Endothelial cell of umbilical vein (primary cell): ENCODE data around the gene CTPS1.

Experiments
- POLR2A ChIP-seq: IDR thresholded peaks from 2 replicates; pipeline ENCODE4 v1.6.1; 2012; ENCODE audit warnings: low read depth, mild to moderate bottlenecking, control low read depth, low read length
- TF ChIP-seq, protein P1 (sequence below), 2 donors: IDR thresholded peaks; 1 replicate in 1 of 2; 2 replicates in 1 of 2; pipeline ENCODE4 v1.5.1; 2011; ENCODE audit warnings: low read length in 2 of 2, mild to moderate bottlenecking in 2 of 2, moderate library complexity in 2 of 2, control low read depth in 1 of 2, inconsistent platforms in 1 of 2, low read depth in 1 of 2; ENCODE audit not compliant: insufficient read depth in 1 of 2; ENCODE audit errors: extremely low read depth in 1 of 2

DNA sequence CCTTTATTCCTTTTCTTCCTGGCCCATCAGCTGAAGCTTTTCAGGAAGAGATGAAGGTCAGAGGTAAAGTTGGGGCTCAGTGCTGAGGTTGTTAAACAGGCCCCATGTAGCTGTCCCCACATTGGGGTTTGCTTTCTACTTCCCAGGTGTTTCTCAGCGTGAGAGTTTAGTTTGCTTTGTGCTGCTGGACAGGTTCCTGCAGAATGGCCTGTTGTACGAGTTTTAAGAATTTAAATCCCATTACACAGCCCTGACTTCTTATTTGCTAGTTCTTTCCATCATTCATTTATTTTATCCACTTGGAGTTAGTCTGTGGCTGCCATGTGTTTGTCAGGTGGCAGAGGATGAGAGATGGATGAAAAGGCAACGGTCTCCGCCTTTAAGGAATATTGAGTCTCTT lies 19.2 kb downstream of the CTPS1 start:
- TF ChIP-seq POLR2A: no peak
- TF ChIP-seq, protein P1, sequence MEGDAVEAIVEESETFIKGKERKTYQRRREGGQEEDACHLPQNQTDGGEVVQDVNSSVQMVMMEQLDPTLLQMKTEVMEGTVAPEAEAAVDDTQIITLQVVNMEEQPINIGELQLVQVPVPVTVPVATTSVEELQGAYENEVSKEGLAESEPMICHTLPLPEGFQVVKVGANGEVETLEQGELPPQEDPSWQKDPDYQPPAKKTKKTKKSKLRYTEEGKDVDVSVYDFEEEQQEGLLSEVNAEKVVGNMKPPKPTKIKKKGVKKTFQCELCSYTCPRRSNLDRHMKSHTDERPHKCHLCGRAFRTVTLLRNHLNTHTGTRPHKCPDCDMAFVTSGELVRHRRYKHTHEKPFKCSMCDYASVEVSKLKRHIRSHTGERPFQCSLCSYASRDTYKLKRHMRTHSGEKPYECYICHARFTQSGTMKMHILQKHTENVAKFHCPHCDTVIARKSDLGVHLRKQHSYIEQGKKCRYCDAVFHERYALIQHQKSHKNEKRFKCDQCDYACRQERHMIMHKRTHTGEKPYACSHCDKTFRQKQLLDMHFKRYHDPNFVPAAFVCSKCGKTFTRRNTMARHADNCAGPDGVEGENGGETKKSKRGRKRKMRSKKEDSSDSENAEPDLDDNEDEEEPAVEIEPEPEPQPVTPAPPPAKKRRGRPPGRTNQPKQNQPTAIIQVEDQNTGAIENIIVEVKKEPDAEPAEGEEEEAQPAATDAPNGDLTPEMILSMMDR (IDR thresholded peaks at IDR 0.05; ENCODE audit: extremely low read depth in 1 of 2, insufficient read depth in 1 of 2, low read depth in 1 of 2, low read length in 2 of 2): no peak
